Measurements from ENCODE around the gene ATAD3C.
"Not testable (repeated sequence)": the region's sequence is repeated elsewhere in the genome, so short reads cannot be mapped to it uniquely, and the experiment has no call there.

- not testable (repeated sequence) for TF ChIP-seq CTCF (IDR thresholded peaks at IDR 0.05); POLR2AphosphoS5 (IDR thresholded peaks at IDR 0.05; ENCODE audit: low read depth, low read length); SIN3A (IDR thresholded peaks at IDR 0.05; ENCODE audit: borderline replicate concordance, insufficient read depth, low read depth, low read length); REST (IDR thresholded peaks at IDR 0.05; ENCODE audit: insufficient read depth in 1 of 2, low read depth in 2 of 2, low read length in 1 of 2)
Observed at GRCh38 chr1:1455934-1456333, 6.4 kb downstream of the ATAD3C start.

Data from Panc1 (cell line).